ENCODE data around the gene SHROOM3.

The SHROOM3 gene

DNA sequence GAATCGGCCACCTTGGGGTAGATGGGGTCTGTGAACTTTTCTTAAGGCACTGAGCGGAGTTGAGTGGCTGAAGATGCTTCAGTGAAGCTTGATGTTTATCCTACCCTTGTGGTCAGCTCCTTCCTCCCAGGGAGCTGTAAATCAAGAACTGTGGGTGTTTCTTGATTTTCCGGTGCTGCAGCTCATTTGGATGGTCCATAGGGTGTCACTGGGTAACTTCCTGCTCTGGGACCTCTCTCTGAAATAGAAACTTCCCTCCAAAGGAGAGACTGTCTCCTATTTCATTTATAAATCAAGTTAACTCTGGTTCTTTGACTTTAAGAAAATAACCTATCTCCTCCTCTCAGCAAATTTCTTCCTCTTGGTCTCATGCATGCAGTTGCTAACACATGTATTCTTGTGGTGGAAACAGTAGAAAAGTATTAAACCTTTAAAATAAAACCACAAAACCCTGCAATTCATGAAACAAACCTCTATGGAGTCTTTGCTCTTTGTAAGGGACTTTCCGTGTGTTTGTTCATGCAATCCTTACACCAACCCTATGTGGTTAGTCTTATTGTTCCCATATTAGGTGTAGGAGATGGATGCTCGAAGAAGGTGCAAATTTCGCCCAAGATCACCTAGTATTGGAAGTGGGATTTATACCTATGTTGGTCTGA, 110.3 kb downstream of the SHROOM3 start:
- no peak for DNase-seq

DNA sequence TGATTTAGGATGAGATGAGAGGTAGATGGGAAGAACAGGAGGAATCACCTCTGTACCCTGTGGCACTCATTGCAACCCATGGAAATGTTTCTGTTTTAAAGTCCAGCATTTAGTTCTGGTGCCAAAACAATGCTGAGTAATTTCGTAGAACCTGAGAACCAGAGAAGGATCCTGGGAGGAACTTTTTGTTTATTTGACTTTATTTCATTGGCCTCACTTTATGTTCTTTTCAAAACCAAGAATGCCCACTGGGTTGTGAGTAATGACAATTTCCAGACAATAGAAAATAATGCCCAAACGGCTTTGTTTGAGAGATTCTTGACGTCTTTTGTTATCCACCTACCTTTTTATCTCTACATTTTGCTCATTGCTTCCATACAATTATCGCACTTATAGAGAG, 111.3 kb downstream of the SHROOM3 start:
- DNase-seq, result no peak

DNA sequence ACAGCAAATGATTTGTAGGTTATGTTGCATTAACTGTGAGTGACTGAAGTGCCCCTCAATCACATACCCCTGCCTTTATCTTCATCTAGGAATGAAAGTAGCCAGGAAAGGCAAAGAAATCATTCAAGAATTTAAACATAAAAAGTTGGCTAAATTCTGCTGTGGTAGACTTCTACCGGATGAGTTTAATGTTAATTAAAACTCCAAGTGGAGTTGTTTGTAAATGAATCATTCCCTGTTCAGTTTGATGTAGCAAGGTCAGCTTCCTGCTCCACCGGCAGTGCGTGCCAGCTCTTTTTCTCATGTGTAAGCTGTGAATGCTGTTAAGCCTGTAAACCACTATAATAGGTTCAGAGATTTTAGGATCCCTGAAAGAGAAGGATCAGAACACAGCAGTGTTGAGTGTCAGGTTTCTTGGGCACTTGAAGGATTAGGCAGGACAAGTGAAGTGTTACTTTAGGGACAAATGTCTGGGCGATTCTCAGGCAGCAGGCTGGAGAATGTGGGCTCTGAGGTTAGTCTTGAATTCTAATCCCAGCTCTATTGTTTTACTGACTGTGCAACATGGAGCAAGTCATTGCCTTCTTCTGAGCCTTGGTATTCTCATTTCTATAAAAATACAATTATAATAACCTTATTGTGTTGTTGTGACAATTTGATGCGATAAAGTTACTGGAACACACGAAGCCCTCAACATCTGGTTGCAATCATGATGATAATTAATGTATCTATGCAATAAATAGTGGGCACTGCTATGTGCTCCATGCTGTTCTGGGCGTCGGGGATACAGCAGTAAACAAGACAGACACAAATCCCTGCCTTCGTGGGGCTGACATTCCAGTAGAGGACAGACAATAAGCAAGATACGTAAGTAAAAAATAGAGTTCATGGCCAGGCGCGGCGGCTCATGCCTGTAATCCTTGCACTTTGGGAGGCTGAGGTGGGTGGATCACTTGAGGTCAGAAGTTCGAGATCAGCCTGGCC, 112.0 kb downstream of the SHROOM3 start:
- no peak for DNase-seq

DNA sequence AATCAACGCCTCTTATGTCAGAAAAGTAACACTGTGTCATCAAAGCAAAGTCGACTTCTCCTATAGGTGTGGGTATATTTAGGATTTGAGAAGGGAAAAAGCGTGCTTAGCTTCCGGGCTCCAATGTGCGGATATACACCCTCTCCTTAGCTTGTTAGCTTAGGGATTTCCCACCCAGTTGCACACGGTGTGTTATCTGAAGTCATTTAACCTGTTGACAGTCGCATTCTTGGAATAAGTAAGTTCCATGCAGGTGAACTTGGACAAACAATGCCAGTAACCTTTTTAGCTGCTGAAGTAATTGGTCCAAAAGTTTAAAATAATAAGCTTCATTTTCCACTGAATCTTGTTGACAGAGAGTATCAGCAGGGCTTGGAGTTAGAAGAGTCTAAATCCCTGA, 113.7 kb downstream of the SHROOM3 start:
- no peak for DNase-seq

DNA sequence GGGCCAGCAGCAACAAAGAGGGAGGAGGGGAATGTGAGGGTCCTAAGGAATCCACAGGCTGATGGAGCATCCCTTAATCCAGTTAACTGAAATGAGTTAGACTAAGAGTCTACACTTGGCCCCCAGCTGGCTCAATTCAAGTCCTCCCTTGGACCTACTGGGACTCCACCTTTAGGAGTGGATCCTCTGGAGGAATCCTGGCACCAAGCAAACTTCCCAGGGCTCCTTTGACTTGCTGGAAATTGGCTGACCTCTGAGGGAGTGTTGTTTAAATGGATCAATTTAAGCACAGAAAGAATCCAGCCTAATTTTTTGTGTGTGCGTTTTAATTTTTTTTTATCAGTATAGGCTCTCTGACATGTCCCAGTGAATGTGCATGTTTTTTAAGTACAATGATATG, 114.7 kb downstream of the SHROOM3 start:
- no peak for DNase-seq

DNA sequence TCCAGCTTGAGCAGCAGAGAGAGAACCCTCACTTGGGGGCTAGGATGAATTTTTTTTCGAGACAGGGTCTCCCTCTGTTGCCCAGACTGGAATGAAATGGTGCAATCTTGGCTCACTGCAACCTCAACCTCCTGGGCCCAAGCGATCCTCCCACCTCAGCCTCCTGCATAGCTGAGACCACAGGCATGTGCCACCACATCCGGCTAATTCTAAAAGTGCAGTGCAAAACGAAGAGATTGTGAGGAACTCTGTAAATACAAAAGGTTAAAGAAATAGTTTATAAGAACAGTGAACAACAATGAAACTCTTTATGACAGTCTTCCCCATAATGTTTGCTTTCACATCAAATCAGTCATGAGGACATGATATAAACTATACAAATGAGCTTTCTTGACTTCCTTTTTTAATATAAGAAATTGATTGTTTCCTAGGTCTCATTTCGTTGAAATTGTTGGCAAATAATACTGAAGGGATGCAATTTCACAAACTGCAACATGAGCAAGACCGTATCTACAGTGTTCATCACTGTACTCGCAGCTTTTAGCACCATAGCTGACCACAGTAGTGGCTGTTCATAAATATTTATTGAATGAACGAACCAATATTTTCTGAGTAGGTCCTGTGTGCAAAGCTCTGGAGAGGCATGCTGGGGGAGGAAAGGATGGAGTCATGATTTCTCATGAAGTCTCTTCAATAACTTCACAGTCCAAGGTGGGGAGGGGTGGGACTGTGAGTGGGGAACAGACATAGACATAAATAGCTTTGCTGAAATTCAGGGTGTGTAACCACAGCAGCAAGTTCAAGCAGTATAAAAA, 116.1 kb downstream of the SHROOM3 start:
- no peak for DNase-seq

DNA sequence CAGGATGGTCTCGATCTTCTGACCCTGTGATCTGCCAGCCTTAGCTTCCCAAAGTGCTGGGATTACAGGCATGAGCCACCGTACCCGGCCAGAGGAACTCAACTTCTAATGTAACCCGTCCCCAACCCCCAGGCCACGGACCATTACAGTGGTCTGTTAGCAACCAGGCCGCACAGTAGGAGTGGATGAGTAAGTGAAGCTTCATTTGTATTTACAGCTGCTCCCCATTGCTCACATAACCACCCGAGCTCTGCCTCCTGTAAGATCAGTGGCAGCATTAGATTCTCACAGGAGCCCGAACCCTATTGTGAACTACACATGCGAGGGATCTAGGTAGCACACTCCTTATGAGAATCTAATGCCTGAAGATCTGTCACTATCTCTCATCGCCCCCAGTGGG, 119.6 kb downstream of the SHROOM3 start:
- no peak for DNase-seq

DNA sequence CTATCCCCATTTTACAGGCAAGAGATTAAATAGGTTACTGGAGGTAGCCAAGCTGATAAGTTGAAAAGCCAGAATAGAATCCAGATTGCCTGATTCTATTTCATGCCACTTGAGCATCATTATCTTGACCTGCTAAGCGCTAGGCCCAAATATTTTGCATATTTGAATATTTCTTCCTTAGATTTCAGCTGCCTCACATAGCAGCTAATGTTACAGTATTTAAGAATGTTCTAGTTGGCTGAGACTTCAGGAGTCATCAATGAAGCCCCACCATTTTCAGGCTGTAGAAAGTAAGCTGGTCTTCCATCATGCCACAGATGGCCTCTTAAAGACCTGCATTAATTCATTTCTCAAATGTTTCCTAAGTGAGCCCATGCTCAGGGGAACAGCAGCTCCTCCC, 121.4 kb downstream of the SHROOM3 start:
- no peak for DNase-seq

DNA sequence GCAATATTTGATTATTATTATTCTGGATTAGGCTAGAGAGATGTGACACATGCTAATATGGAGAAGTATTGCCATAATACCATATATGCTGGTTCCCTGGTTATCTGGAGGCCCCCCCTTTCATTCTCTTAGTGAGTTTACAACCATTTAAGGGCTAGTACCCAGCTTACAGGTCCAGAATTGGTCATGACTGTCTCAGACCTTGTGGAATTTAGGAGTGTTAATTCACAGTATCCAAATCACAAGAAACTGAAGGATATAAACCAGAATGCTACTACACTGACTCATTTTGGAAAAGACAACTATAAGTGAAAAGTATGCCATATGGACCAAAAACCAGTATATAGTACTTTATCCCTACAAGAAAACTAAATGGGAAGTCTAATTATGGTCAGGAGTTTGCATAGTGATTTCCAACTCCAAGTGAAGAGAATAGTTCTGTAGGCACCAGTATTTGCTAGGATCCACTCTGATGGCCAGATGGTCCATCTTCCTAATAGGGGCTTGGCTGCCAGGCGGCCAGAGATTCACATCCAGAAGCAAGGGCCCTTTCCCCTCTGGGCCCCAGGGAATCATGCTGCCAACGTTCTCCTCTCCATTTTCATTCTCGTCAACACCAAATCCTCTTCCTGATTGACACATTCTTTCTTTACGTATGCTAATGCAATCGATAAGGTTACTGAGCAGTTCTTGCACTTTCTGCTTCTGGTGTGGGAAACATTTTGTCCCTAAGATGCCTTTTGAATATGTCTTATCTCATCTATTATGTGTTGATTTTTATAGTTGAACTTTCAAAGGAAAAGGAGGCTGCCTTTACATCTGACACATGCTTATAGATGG, 123.6 kb downstream of the SHROOM3 start:
- no peak for DNase-seq

DNA sequence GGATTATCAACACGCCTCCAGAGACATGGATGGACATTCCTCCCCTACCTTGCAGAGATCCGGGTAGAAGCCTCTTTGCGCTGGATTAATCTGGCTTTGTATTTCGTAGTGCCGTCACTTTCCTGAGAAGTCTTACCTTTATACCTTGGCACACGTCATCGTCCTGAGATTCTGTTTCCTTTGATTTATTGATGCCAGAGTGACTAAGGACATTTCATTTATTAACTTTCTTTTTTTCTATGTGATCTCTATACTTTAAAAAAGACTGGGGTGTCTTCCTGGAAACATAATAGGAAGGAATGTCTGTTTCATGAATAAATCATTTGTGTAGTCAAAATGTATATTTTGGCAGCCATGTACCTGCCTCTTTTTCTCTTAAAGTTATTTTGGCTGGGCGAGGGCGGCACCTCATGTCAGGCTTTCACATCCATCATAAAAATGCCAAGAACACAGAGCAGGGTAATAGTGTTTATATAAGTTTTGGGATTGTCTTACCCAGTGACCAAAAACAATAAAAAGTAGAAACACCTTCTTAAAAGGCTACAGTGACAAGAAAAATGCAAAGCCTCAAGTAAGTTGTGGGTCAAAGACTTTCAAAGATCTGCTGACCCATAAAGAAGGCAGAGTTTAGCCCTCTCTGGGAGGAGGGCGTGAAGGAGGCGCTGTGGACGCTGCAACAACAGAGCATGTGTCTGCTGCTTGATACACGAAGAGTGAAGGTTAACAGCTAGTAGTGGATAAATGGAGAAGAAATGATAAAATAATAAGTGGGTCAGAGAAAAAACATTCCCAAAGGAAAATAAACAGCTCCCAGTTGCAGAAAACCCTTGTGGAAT, 124.4 kb downstream of the SHROOM3 start:
- no peak for DNase-seq

DNA sequence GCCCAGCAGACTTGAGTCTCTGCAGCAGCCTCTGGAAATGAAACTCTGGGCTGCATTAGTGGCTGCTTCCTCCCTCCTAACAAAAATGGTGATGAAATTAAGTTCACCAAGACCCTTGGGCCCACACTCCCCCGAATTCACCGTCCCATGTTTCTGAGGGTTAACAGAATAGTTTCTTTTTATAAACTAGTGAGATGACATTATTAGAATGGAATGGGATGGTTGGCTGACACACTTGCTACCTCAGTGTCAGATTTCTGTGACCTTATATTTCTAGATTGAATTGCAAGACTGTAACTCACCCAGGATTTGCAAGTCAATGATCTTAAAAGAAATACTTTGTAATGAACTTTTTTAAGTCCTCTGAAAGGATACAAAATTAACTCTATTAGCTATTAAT, 127.1 kb downstream of the SHROOM3 start:
- no peak for DNase-seq

DNA sequence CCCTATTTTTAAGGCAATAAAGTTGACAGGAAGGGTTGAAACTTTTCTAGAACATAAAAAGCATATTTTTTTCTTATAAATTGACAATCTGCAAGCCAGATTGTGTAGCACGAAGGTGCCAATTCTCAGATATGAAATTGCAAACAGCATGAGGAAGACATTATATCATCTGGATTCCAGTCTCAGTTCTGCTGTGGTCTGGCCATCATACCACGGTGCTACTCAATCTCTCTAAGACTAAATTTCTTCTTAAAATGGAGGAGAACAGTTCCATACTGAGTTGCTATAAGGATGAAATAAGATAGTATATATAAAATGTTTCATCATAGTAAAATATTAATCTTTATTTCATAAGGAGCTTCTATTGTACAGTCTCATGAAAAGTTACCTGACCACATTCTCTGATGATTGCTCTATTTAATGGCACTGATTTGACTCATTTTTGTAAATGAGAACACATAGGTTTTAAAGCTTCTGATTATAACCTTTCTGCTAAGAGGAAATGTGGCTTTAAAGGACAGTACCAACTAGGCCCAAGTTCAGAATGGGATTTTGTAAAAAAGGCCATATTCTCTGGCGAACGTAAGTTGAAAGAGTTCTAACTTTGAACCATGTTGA, 127.9 kb downstream of the SHROOM3 start:
- DNase-seq, result no peak

DNA sequence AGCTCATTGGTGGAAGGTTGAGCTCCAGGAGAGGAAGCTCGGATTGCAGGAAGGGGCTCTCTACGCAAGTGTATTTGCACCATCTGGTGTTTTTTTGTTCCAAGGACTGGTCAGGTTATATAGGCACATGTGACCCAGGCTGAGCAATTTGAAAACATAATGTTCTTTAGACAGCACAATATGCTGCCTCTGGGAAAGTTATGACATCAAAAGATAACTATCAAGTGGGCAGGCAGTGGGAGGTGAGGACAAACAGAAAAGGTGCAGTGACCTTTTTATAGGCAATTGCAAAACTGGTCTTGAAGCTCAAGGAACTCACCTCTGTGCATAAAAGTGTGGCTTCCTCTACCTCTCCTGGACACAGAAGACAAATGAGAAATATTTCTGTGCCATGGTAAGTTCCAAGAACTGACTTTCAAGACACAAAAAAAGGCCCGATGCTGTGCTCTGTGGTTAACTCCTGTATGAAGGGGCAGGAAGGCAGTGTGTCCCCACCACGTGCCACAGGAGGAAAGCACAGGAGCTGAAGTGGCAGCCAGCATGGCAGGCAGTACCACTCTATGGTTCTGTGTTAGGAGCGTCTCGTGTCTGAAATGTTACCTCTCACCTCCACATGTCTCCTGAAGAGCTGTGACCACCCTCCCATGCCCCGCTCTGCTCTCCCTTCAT, 128.6 kb downstream of the SHROOM3 start:
- no peak for DNase-seq

DNA sequence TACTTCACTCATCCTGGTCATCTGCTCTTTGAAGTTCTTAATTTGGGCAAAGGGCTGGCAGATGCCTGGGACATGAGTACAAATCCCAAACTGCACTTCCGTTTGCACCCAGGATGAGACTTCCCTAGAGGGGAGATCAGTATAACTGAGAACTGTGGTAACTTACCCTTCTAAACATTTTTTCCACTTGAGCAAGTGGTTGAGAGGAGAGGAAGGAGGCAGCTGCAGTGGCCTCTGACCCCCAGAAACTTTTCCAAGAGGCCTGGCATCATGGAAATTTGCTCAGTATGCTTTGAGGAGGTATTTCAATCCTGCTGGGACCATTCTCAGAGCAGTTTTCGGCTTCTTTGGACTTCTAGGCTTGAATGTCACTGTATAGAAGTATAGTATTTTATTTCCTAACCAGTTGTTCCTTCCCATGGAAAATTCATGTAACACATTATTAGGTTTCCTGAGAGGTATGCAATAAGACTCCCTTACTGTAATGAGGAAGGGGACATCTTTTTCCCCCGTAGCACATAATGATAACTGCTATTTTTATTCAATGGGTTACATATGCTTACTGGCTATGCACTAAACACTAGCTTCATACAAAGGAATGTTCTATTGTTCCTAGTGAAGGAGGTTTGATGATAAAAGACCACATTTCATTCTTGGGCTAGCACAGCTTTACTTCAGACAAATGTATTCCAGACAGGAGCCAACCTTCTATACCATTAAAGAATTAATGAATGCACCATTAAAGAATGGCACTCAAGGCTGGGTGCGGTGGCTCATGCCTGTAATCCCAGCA, 129.3 kb downstream of the SHROOM3 start:
- no peak for DNase-seq

DNA sequence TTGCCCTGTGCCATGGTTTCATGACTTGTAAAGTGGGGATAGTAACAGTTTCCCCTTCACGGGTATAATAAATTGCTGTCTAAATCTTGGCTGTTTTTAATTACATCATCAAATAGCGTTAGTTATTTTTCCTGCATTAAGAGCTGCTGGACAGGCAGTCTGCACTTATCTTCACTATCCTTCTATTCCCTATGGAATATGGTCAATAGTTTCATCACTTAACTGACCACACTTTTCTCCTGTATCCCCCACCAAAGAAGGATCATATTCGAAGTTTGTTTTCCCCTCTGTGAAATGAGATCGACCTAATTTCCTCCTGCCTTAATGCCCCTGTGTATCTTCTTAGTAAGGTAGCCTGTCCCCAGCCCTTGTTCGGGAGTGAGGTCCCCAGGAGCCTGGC, 133.2 kb downstream of the SHROOM3 start:
- no peak for DNase-seq

DNA sequence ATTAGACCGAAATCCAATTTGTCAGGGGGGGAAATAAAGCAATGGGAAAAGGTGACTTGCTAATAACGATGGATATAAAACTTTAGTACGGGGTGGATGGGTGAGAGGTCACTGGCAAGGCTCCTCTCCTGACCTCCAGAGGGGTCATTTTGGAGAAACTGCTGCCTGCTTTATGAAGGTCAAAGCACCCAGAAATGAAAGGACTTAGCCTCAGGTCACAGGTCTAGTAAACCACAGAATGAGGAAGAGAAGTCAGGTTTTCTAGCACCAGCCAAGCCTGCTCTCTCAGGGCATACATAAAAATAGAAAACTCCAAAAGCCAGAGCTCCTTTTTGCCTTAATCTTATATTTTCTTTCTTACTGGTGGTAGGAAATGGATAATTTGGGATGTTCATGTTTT, 134.2 kb downstream of the SHROOM3 start:
- no peak for DNase-seq

DNA sequence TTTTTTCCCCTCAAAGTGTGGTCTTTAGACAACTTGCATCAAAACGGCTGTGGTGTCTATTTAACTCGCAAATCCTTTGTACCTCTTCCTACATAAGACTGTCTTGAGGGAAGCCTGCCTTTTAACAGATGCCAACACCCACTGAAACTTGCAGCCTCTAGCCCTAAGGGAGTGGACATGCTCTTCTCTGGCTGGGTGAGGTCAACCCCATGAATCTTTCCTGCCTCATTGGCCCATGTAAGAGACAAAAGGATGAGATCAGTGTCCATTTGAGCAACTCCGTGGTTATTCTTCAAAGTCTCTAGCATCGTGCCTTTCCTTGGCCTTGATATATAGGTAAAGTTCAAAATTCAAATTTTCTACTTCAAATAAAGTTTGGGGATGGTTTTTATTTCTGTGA, 134.7 kb downstream of the SHROOM3 start:
- no peak for DNase-seq

DNA sequence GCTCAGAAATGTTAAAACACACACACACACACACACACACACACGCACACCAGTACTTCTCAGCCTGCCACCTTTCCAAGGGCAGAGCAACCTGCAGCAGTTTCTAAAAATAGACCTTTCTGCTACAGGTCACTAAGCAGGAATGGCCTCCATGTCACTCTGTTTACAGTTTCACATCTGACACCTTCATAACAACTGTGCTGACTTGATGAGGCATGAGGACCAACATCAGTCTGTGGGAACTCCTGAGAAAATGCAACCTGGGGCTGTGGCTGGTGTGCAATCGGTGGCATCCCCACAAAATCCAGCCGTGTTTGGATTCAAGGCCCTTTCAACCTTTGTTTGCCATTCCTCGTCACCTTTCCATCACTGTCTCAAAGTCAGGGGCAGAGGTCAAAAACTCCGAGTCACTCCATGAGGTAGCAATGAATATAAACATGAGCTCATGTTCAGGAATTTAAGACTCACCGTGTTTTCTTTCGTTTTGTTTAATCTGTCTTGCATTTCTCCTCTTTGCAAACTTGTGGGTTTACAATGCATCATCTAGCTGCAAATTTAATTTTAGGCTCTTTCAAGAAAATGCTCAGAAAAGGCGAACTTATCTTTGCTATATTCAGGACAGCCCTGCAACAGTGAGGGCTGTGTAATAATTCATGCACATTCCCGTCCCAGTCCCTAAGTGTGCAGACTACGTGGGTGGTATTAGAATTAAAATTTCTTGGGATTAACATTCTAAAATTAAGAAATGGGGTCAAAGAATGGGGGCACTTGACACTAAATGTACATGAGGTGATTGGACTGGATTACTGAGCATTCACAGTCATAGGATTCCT, 135.3 kb downstream of the SHROOM3 start:
- DNase-seq, result no peak

DNA sequence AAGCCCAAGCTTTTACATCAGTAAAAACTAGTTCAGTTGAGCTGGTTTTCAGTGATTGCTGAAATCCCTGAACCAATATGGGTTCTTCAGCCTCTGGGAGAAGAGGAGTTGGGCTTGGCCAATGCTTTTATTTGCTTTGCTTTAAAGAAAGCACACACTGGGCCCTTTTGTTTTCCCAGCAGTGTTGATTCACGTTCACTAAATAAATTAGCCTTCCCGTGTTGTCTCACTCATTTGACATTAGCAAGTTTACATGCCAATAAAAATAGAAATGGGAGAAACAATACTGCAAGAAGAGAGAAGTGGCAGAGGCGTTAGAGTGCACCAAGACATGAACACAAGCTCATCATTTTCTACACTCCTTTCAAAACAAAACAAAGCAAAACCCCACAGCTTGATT, 136.2 kb downstream of the SHROOM3 start:
- DNase-seq, result no peak
